Lung (tissue), 12 donors: Measurements from ENCODE around the gene MGAT4C. TPM values are rescaled to one million over a fixed set of nuclear protein-coding genes. Genes with fewer than 3 reads are reported as not detected.

Source experiments
- ATAC-seq: fragments of 200-7000 bp; cut with Tn5 transposase; one replicate; pipeline ENCODE4 v1.9.1; 2020; ENCODE audit warnings: moderate number of reproducible peaks; ENCODE audit not compliant: insufficient read depth, low FRiP score
- DNase-seq, 3 donors: peaks; one replicate each; pipeline ENCODE4 v3.0.0-alpha.2; 2013 to 2017
- H3K27ac ChIP-seq, 2 donors: one replicate each; pipeline ENCODE4 v1.5.1; 2013; ENCODE audit warnings: mild to moderate bottlenecking in 2 of 2, moderate library complexity in 2 of 2, control low read depth in 1 of 2, inconsistent platforms in 1 of 2, low read depth in 1 of 2, low read length in 1 of 2
- H3K27me3 ChIP-seq, 3 donors: one replicate each; pipeline ENCODE4 v1.5.1; 2013; ENCODE audit warnings: low read length in 2 of 3; ENCODE audit not compliant: control insufficient read depth in 3 of 3, insufficient read depth in 3 of 3
- H3K36me3 ChIP-seq, 4 donors: one replicate each; pipeline ENCODE4 v1.5.1; 2013; ENCODE audit warnings: low read length in 4 of 4, mild to moderate bottlenecking in 1 of 4, moderate library complexity in 1 of 4; ENCODE audit not compliant: control insufficient read depth in 4 of 4, insufficient read depth in 4 of 4
- H3K4me1 ChIP-seq, 5 donors: one replicate each; pipeline ENCODE4 v1.5.1; 2013; ENCODE audit warnings: low read length in 5 of 5, mild to moderate bottlenecking in 2 of 5, moderate library complexity in 1 of 5; ENCODE audit not compliant: control insufficient read depth in 5 of 5, insufficient read depth in 5 of 5
- H3K4me3 ChIP-seq: one replicate; pipeline ENCODE4 v1.5.1; 2013; ENCODE audit warnings: mild to moderate bottlenecking, control low read depth, moderate library complexity
- H3K9ac ChIP-seq, 2 donors: one replicate each; pipeline ENCODE4 v1.5.1; 2013; ENCODE audit warnings: low read length in 2 of 2, control low read depth in 1 of 2; ENCODE audit not compliant: insufficient read depth in 1 of 2
- H3K9me3 ChIP-seq, 4 donors: one replicate each; pipeline ENCODE4 v1.5.1; 2013; ENCODE audit warnings: low read length in 3 of 4, mild to moderate bottlenecking in 1 of 4, moderate library complexity in 1 of 4; ENCODE audit not compliant: control insufficient read depth in 4 of 4, insufficient read depth in 3 of 4
- CTCF ChIP-seq: IDR thresholded peaks from 2 replicates; pipeline ENCODE4 v1.5.1; 2012; ENCODE audit warnings: mild to moderate bottlenecking; ENCODE audit errors: control extremely low read depth, extremely low read depth
- WGBS, 2 donors: extraction: QIAGEN DNeasy Blood & Tissue Kit; methylation state at CpG; one replicate each; pipeline ENCODE4 v1.1.7; 2013; 5-methylcytosine and 5-hydroxymethylcytosine counted together
- polyA plus RNA-seq, 2 donors: library from polyadenylated mRNA; stranded (reverse); fragments of 200-250 nt; gene quantifications; one replicate each; pipeline ENCODE4 v1.2.1, GENCODE V29; 2013
- total RNA-seq, 2 donors: library from RNA; depleted of rRNA in 1 of 2; stranded (reverse); fragments of >200 nt in 1 of 2; gene quantifications; one replicate each; pipeline ENCODE4 v1.2.1, GENCODE V29; 2014 to 2021
- donor health status: control.
- donor health status: control.
- donor health status: Bipolar disorder and iron deficiency.
- donor health status: healthy.
- donor health status: DM: yes; HTN: yes; CAD: no.

Gene MGAT4C
- total and polyA plus RNA-seq, 4 donors, result 0.01 to 4.1 (median 0.62) TPM

GRCh38 chr12:86257134-86257533, 943 bp upstream of the MGAT4C start:
- TF ChIP-seq CTCF, result no peak
- 81 to 85% methylated on average over 2 of the region's 2 CpGs for WGBS, 2 donors
- DNase-seq, result no peak

GRCh38 chr12:86254399-86255107, 1.6 kb downstream of the MGAT4C start:
- Histone ChIP-seq H3K27me3 (no peaks in the 10 kb centered on the region), H3K36me3 (no peaks in the 10 kb centered on the region), H3K27ac (no peak overlapping the region), H3K9ac (no peak overlapping the region), H3K9me3 (no peaks in the 10 kb centered on the region), H3K4me3 (no peak overlapping the region), H3K4me1 (peaks cover 0 to 4% (median 0%) of the 10 kb centered on the region in 5 donors)
- ATAC-seq, result no peak
- 59 to 67% methylated on average over 4 of the region's 4 CpGs for WGBS, 2 donors
- no peak for DNase-seq
- TF ChIP-seq CTCF, result no peak

More at GRCh38 chr12:86257134-86257533, 943 bp upstream of the MGAT4C start:
- ATAC-seq, result no peak
- Histone ChIP-seq H3K27me3 (no peaks in the 10 kb centered on the region), H3K9me3 (no peaks in the 10 kb centered on the region), H3K9ac (no peak overlapping the region), H3K4me3 (no peak overlapping the region), H3K4me1 (peaks cover 0 to 4% (median 0%) of the 10 kb centered on the region in 5 donors), H3K27ac (peak overlapping the region in 1 of 2 donors; percentile 45), H3K36me3 (no peaks in the 10 kb centered on the region)

GRCh38 chr12:86249851-86250250, 6.3 kb downstream of the MGAT4C start:
- TF ChIP-seq CTCF, result no peak

More at GRCh38 chr12:86249851-86250250, 6.3 kb downstream of the MGAT4C start:
- Histone ChIP-seq H3K36me3 (no peaks in the 10 kb centered on the region), H3K4me1 (peaks cover 0 to 2% (median 0%) of the 10 kb centered on the region in 5 donors), H3K4me3 (no peak overlapping the region), H3K9me3 (no peaks in the 10 kb centered on the region), H3K27ac (no peak overlapping the region), H3K27me3 (no peaks in the 10 kb centered on the region), H3K9ac (no peak overlapping the region)
- ATAC-seq (no peak), DNase-seq (peak in 1 of 3 donors; percentile 9)
